Testis (tissue), 2 donors: ENCODE data around the gene PYGB.

Experiments used
- POLR2A ChIP-seq: fragments of 450-650 bp; IDR thresholded peaks from one replicate; pipeline ENCODE4 v1.6.1; 2017; ENCODE audit warnings: antibody characterized with exemption, mild to moderate bottlenecking, moderate library complexity
- TF ChIP-seq, protein P1 (sequence below), 3 experiments: fragments of 450-650 bp in 2 of 3; fragments of 200-600 bp in 1 of 3; sonication (generic) in 1 of 3; IDR thresholded peaks; one replicate each; pipeline ENCODE4 v1.5.1; 2016 to 2019; ENCODE audit warnings: antibody characterized with exemption in 3 of 3, mild to moderate bottlenecking in 2 of 3, moderate library complexity in 1 of 3

DNA sequence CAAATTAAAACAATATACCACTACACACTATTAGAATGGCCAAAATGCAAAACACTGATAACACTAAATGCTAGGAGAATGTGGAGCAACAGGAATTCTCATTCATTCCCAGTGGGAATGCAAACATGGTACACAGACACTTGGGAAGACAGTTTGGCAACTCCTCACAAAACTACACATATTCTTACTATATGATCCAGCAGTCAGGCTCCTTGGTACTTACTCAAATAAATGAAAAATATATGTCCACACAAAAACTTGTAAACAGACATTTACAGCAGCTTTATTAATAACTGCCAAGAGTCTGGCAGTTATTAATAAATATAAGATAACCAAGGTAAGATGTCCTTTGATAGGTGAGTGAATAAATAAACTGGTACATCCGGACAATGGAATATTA, 97.8 kb downstream of the PYGB start:
- TF ChIP-seq, protein P1, sequence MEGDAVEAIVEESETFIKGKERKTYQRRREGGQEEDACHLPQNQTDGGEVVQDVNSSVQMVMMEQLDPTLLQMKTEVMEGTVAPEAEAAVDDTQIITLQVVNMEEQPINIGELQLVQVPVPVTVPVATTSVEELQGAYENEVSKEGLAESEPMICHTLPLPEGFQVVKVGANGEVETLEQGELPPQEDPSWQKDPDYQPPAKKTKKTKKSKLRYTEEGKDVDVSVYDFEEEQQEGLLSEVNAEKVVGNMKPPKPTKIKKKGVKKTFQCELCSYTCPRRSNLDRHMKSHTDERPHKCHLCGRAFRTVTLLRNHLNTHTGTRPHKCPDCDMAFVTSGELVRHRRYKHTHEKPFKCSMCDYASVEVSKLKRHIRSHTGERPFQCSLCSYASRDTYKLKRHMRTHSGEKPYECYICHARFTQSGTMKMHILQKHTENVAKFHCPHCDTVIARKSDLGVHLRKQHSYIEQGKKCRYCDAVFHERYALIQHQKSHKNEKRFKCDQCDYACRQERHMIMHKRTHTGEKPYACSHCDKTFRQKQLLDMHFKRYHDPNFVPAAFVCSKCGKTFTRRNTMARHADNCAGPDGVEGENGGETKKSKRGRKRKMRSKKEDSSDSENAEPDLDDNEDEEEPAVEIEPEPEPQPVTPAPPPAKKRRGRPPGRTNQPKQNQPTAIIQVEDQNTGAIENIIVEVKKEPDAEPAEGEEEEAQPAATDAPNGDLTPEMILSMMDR (IDR thresholded peaks at IDR 0.05), result no peak
- no peak for TF ChIP-seq POLR2A
